Subcutaneous adipose tissue (tissue), 4 donors: Measurements from ENCODE around the gene UNC5B. TPM values are rescaled to one million over a fixed set of nuclear protein-coding genes. Genes with fewer than 3 reads are reported as not detected.

Experiments used
- CTCF ChIP-seq: fragments of 450-650 bp; IDR thresholded peaks from one replicate; pipeline ENCODE4 v1.5.1; 2016; ENCODE audit warnings: low read depth, mild to moderate bottlenecking, control low read depth, antibody characterized with exemption, moderate library complexity
- total RNA-seq, 4 donors: library from RNA; depleted of rRNA; stranded (reverse); fragments of >200 nt; gene quantifications; one replicate each; pipeline ENCODE4 v1.1.0, GENCODE V29; 2016

The UNC5B gene
- total RNA-seq, 4 donors from 2014 or later = 0.22 to 1.1 (median 0.91) TPM

- no peak for TF ChIP-seq CTCF
These were observed 804 bp downstream of the UNC5B start for GRCh38 chr10:71213127-71213621.

GRCh38 chr10:71213761-71214440, 1.5 kb downstream of the UNC5B start:
- no peak for TF ChIP-seq CTCF

GRCh38 chr10:71214641-71215559, 2.5 kb downstream of the UNC5B start:
- TF ChIP-seq CTCF = no peak

GRCh38 chr10:71216363-71216695, 4.0 kb downstream of the UNC5B start:
- no peak for TF ChIP-seq CTCF

- no peak for TF ChIP-seq CTCF
These were observed 4.4 kb downstream of the UNC5B start for GRCh38 chr10:71216751-71217265.

- TF ChIP-seq CTCF = no peak
These were observed 5.1 kb downstream of the UNC5B start for GRCh38 chr10:71217266-71218045.
